ENCODE data around the gene DLGAP4. TPM values are rescaled to one million over a fixed set of nuclear protein-coding genes. Genes with fewer than 3 reads are reported as not detected.

DLGAP4 gene
- total and polyA plus RNA-seq, 2 of the 8 experiments (the other 6 are each of a cell fraction or from before 2014, with no cell fraction given) = 41.2 to 57.2 TPM

DNA sequence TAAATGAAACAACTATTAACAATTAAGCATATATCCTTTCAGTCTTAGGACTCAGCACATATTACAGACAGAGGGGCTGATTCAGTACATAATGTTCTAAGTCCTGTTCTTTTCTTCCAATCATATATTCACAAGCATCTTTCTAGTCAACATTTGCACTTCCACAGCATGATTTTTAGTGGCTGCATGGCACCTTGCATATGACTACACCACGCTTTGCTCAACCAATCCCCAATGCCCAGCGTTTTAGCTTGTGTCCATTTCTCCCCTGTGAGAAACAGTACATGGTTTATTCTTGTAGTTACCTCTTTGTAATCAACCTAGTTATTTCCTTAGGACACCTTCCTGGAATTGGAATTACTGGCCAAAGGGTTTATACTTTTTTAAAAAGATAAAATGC is 36.6 kb upstream of the DLGAP4 start:
- Histone ChIP-seq H4K5ac (ENCODE audit: insufficient read length, low read depth, low read length) (no peak overlapping the region), H3K23me2 (ENCODE audit: low read depth, low read length) (no peaks in the 10 kb centered on the region), H2BK5ac (ENCODE audit: low read depth, low read length) (no peak overlapping the region), H3K4ac (replicated peaks; ENCODE audit: insufficient read length, low read depth, low read length) (no peak overlapping the region), H3K27me3 (replicated peaks in 1 of 4; ENCODE audit: control insufficient read depth in 3 of 4, extremely low read depth in 1 of 4, insufficient read depth in 3 of 4, low read length in 3 of 4) (no peaks in the 10 kb centered on the region), H3K79me2 (ENCODE audit: control insufficient read depth in 1 of 2, insufficient read depth in 2 of 2, low read length in 2 of 2) (no peaks in the 10 kb centered on the region), H3K23ac (ENCODE audit: insufficient read length) (no peak overlapping the region), H2BK120ac (replicated peaks; ENCODE audit: low read depth, low read length) (no peak overlapping the region), H3K9ac (replicated peaks in 1 of 4; ENCODE audit: extremely low read depth in 1 of 4, low read depth in 3 of 4, low read length in 3 of 4) (no peak overlapping the region), H2AFZ (ENCODE audit: low read length) (no peak overlapping the region), H2BK20ac (ENCODE audit: low read length) (no peak overlapping the region), H3K4me1 (replicated peaks in 1 of 4; ENCODE audit: control insufficient read depth in 3 of 4, insufficient read depth in 4 of 4, low read length in 3 of 4) (peaks cover 0 to 2% (median 0%) of the 10 kb centered on the region in 4 experiments; a peak in 4 of 7 replicates), H3K36me3 (ENCODE audit: control insufficient read depth in 2 of 4, insufficient read depth in 4 of 4, low read length in 3 of 4) (no peaks in the 10 kb centered on the region), H3K9me3 (ENCODE audit: insufficient read depth in 2 of 2, low read depth in 1 of 2, low read length in 1 of 2) (no peaks in the 10 kb centered on the region), H4K8ac (ENCODE audit: extremely low read depth, insufficient read depth, low read length) (no peak overlapping the region), H3K56ac (replicated peaks; ENCODE audit: insufficient read length, low read depth, low read length) (no peak overlapping the region), H4K91ac (replicated peaks; ENCODE audit: insufficient read length, low read length) (no peak overlapping the region), H3K79me1 (ENCODE audit: low read depth, low read length) (no peaks in the 10 kb centered on the region), H3K14ac (ENCODE audit: insufficient read length) (no peak overlapping the region), H2BK12ac (ENCODE audit: low read depth, low read length) (no peak overlapping the region), H3K4me2 (ENCODE audit: insufficient read depth in 1 of 2, low read depth in 2 of 2, low read length in 2 of 2) (no peak overlapping the region), H3K18ac (ENCODE audit: extremely low read depth, low read length) (no peak overlapping the region), H4K20me1 (replicated peaks in 1 of 2; ENCODE audit: control insufficient read depth in 1 of 2, insufficient read depth in 2 of 2, low read length in 2 of 2) (no peaks in the 10 kb centered on the region), H2BK15ac (ENCODE audit: low read length) (no peak overlapping the region), H3K27ac (ENCODE audit: low read depth, low read length) (no peak overlapping the region), H3K4me3 (ENCODE audit: extremely low read depth in 1 of 4, insufficient read depth in 2 of 4, low read depth in 3 of 4, low read length in 4 of 4) (no peak overlapping the region), H2AK5ac (ENCODE audit: low read depth, low read length) (no peak overlapping the region)
- FAIRE-seq (no peak), DNase-seq (ENCODE audit: low read depth in 1 of 2, low spot score in 2 of 2) (no peak)
- 95% methylated on average over 2 of the region's 2 CpGs; no CpG with 5 or more reads in 1 of the 2 experiments for WGBS, 2 experiments (ENCODE audit: extremely low coverage in 1 of 2, insufficient coverage in 1 of 2, insufficient read length in 1 of 2, insufficient replicate concordance in 2 of 2, low coverage in 1 of 2, low lambda C conversion rate in 2 of 2, missing lambda C conversion rate in 1 of 2)
- ChIA-PET POLR2A (ENCODE audit: partially characterized antibody) (interaction anchor here (0.5 kb wide), 1 partner anchor 14 kb away, joined by 3 read pairs; no protein-coding TSS in a partner anchor), CTCF (ENCODE audit: partially characterized antibody) (interaction anchor here (1.7 to 2.6 kb wide), 2 partner anchors 9 to 104 kb away, joined by 6 to 10 read pairs; no protein-coding TSS in a partner anchor)
- TF ChIP-seq NRF1 (IDR thresholded peaks at IDR 0.05; ENCODE audit: low read depth, low read length) (no peak), SIRT6 (IDR thresholded peaks at IDR 0.05; ENCODE audit: low read length) (no peak), ATF3 (IDR thresholded peaks at IDR 0.05; ENCODE audit: insufficient read depth, low read depth, low read length) (no peak), SRF (IDR thresholded peaks at IDR 0.05; ENCODE audit: low read depth, low read length) (no peak), TEAD4 (IDR thresholded peaks at IDR 0.05; ENCODE audit: low read depth, low read length) (no peak), KDM1A (IDR thresholded peaks at IDR 0.05; ENCODE audit: borderline replicate concordance, low read length) (no peak), POLR2AphosphoS5 (IDR thresholded peaks at IDR 0.05; ENCODE audit: low read depth, low read length) (no peak)

Measured in H1 (cell line).